ENCODE data around the gene TMEM52. TPM values are rescaled to one million over a fixed set of nuclear protein-coding genes. Genes with fewer than 3 reads are reported as not detected.

The TMEM52 gene
- total and polyA plus RNA-seq, 2 of the 13 experiments (the other 11 are each of a cell fraction or from before 2014, with no cell fraction given) = 13.2 to 18.7 TPM

- TF ChIP-seq ZNF687 (CRISPR knock-in tag; IDR thresholded peaks at IDR 0.05) = peak; percentile 63
- TF ChIP-seq PATZ1 (CRISPR knock-in tag; IDR thresholded peaks at IDR 0.05) = peak; percentile 47
- TF ChIP-seq PAX8 (CRISPR knock-in tag; IDR thresholded peaks at IDR 0.05; ENCODE audit: borderline replicate concordance) = no peak
- TF ChIP-seq ZNF788 (CRISPR knock-in tag; IDR thresholded peaks at IDR 0.05; ENCODE audit: borderline replicate concordance) = 0 out of 2 replicates have a peak, but pooled peaks have one; percentile 21
- peak; percentile 70; the same call in 1 of the 2 replicates for TF ChIP-seq ZNF350 (CRISPR knock-in tag; IDR thresholded peaks at IDR 0.05; ENCODE audit: borderline replicate concordance, low read depth)
- TF ChIP-seq ZNF431 (CRISPR knock-in tag; IDR thresholded peaks at IDR 0.05; ENCODE audit: borderline replicate concordance, low read depth) = no peak
- peak; percentile 92; the same call in 1 of the 2 replicates for TF ChIP-seq ZNF367 (CRISPR knock-in tag; IDR thresholded peaks at IDR 0.05; ENCODE audit: borderline replicate concordance)
- TF ChIP-seq PRMT3 (CRISPR knock-in tag; IDR thresholded peaks at IDR 0.05; ENCODE audit: borderline replicate concordance, low read depth) = no peak
- TF ChIP-seq E2F2 (CRISPR knock-in tag; IDR thresholded peaks at IDR 0.05; ENCODE audit: borderline replicate concordance) = peak; percentile 83; the same call in 1 of the 2 replicates
- peak; percentile 67 for TF ChIP-seq MED1 (CRISPR knock-in tag; IDR thresholded peaks at IDR 0.05)
- no peak for TF ChIP-seq GZF1 (CRISPR knock-in tag; IDR thresholded peaks at IDR 0.05)
- peak; percentile 48 for TF ChIP-seq ELF1 (CRISPR knock-in tag; IDR thresholded peaks at IDR 0.05)
- no peak for TF ChIP-seq BRF2 (CRISPR knock-in tag; IDR thresholded peaks at IDR 0.05)
- TF ChIP-seq ZNF75D (CRISPR knock-in tag; IDR thresholded peaks at IDR 0.05; ENCODE audit: borderline replicate concordance) = no peak
- TF ChIP-seq THAP7 (CRISPR knock-in tag; IDR thresholded peaks at IDR 0.05) = peak; percentile 68; the same call in 1 of the 2 replicates
- no peak for TF ChIP-seq HNF4G (IDR thresholded peaks at IDR 0.05; ENCODE audit: borderline replicate concordance, low read depth, low read length)
- no peak for TF ChIP-seq HNF4G (CRISPR knock-in tag; IDR thresholded peaks at IDR 0.05; ENCODE audit: borderline replicate concordance, low read depth)
- peak; percentile 34; the same call in 1 of the 2 replicates for TF ChIP-seq ZNF772 (CRISPR knock-in tag; IDR thresholded peaks at IDR 0.05)
- 0 out of 2 replicates have a peak, but pooled peaks have one; percentile 20 for TF ChIP-seq ELF3 (CRISPR knock-in tag; IDR thresholded peaks at IDR 0.05)
Observed at GRCh38 chr1:1919304-1920056, 401 bp upstream of the TMEM52 start (continued).
